Cardiac fibroblast (primary cell): ENCODE results near the gene NELFA.

ENCODE experiments used
- DNase-seq, 2 donors: peaks; one replicate each; pipeline versions ENCODE4 v3.0.0 to v3.0.0-alpha.2; 2010; ENCODE audit warnings: low read depth in 2 of 2
- H3K4me3 ChIP-seq, 2 donors: replicated peaks in 1 of 2; 1 replicate in 1 of 2; 2 replicates in 1 of 2; pipeline ENCODE4 v1.5.1; 2011; ENCODE audit warnings: low read depth in 2 of 2, low read length in 2 of 2, mild to moderate bottlenecking in 2 of 2, moderate library complexity in 1 of 2
- TF ChIP-seq, protein P1 (sequence below): IDR thresholded peaks from one replicate; pipeline ENCODE4 v1.5.1; 2011; ENCODE audit warnings: low read depth, mild to moderate bottlenecking, low read length, inconsistent platforms

NELFA gene

DNA sequence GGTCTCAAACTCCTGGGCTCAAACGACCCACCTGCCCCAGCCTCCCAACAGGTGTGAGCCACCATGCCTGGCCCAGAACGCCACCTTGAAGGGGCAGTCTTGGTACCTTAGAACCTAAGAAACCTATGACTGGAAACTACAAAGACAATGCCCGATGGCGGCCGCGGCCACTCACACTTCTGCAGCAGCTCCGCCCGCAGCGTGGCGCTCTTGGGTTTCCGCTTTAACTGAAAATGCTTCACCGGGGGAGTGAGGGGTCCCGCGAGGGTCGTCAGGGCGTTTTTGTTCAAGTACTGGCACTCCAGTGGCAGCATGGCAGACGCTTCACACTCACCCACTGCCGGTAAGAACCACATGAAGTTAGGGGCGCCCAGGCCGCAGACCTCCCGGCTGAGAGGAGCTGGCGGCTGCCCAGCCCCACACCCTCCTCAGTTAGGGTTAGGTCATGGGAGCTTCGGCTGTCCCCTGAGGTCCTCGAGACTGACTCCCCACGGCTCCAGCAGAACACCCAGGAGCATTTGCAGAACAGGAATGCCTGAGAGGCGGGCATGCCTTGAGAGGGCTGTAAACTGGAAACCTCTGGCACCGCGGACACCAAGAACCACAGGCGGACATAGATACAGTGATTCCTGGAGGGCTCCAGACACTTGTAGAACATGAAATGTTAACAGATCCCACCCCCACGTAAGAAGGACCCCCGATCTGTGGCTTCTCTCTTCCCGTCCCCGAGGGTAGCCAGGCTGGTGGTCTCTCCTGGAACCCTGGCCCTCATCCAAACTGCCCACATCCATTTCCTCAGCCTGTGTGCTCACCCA, 19.0 kb downstream of the NELFA start:
- H3K4me3 ChIP-seq = no peak overlapping the region
- TF ChIP-seq, protein P1, sequence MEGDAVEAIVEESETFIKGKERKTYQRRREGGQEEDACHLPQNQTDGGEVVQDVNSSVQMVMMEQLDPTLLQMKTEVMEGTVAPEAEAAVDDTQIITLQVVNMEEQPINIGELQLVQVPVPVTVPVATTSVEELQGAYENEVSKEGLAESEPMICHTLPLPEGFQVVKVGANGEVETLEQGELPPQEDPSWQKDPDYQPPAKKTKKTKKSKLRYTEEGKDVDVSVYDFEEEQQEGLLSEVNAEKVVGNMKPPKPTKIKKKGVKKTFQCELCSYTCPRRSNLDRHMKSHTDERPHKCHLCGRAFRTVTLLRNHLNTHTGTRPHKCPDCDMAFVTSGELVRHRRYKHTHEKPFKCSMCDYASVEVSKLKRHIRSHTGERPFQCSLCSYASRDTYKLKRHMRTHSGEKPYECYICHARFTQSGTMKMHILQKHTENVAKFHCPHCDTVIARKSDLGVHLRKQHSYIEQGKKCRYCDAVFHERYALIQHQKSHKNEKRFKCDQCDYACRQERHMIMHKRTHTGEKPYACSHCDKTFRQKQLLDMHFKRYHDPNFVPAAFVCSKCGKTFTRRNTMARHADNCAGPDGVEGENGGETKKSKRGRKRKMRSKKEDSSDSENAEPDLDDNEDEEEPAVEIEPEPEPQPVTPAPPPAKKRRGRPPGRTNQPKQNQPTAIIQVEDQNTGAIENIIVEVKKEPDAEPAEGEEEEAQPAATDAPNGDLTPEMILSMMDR = no peak
- DNase-seq = no peak

DNA sequence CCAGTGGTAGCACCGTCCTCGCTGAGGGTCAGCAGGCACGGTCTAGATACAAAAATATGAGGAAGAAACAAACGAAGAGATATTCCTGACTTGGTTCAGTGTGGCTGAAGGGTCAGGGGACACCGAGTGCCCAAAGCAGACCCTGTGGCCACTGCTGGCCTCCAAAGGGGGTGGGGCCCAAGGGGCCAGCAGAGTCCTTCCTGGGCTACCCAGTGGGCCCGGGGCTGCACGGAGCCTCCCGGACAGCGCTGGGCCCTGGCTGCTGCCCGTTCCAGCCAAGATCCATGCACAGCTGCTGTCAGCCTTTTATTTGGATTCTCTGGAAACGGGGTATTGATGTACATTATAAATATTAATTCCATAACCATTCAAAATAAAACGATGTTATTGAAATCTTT, 20.4 kb downstream of the NELFA start:
- no peak overlapping the region for H3K4me3 ChIP-seq
- TF ChIP-seq, protein P1 = no peak
- DNase-seq = no peak

DNA sequence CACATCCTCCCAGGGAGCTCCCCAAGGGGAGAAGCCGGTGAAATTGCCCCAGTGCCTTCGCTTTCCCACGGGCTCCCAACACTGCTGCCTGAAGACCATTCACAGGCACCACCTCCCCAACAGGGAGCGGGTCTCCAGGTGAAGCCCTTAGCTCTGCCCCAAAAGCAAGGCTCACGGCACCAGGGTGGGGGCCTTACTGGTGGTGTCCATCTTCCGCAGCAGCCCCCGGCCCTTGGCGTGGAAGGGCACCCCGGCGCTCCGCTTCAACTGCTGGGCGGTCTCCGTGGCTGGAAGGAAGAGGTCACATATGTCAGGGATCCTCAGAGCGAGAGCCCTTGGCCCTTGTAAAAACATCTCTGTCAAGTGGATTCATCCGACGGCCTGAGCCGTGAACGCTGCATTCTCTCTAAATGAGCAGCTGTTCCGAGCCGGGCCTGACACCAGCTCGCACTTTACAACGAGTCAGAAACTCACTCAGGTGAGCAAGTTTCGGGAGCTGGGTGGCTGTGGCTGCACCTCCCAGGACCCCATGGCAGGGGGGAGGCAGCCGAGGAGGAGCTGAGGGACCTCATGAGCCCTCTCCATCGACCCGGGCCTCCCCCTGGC, 20.9 kb downstream of the NELFA start:
- TF ChIP-seq, protein P1 = no peak
- DNase-seq = no peak
- H3K4me3 ChIP-seq = no peak overlapping the region

DNA sequence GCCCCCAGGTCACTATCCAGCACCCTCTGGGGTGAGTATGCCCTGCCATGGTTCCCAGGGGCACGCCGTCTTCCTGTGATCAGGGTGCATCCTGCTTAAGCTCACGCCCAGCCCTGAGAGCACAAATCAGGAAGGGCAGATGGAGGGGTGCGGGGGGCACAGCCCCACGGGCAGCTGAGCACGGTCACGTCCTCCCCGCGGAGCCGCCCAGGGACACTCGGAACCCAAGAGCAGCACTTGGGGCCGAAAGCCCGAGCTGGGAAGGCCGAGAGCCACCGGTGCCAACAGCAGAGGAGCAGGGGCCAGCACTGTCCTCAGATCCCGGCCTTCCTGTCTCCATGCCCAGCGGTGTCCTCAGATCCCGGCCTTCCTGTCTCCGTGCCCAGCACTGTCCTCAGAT, 21.5 kb downstream of the NELFA start:
- no peak for DNase-seq
- TF ChIP-seq, protein P1 = no peak
- no peak overlapping the region for H3K4me3 ChIP-seq

DNA sequence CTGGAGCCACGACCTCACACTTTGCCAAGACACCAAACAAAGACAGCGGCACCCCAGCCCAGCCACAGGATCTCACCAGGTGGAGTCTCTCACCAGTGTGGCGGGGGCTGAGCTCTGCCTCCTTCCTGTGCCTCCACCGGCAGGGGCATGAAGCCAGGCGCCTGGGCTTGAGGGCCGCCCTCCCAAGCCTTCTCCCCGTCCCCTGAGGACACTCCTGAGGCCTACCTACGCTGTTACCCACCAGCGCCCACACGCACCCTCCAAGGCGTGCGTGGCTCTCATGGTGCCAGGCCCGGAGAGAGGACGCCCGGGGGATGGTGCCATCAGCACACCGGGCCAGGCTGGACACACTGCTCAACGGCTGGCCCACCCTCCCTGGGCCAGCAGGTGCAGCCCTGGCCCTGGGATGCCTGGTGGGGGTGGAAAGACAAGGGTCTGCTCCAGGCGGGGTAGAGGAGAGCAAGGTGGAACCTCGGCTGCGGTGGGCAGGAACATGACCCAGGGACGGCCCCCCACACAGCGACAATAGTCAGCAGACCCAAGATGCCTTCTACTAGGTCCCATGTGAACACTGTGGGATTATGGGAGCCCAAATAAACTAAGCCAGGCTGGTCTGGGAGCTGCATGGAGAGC, 22.1 kb downstream of the NELFA start:
- H3K4me3 ChIP-seq = no peak overlapping the region
- DNase-seq = no peak
- TF ChIP-seq, protein P1 = no peak

DNA sequence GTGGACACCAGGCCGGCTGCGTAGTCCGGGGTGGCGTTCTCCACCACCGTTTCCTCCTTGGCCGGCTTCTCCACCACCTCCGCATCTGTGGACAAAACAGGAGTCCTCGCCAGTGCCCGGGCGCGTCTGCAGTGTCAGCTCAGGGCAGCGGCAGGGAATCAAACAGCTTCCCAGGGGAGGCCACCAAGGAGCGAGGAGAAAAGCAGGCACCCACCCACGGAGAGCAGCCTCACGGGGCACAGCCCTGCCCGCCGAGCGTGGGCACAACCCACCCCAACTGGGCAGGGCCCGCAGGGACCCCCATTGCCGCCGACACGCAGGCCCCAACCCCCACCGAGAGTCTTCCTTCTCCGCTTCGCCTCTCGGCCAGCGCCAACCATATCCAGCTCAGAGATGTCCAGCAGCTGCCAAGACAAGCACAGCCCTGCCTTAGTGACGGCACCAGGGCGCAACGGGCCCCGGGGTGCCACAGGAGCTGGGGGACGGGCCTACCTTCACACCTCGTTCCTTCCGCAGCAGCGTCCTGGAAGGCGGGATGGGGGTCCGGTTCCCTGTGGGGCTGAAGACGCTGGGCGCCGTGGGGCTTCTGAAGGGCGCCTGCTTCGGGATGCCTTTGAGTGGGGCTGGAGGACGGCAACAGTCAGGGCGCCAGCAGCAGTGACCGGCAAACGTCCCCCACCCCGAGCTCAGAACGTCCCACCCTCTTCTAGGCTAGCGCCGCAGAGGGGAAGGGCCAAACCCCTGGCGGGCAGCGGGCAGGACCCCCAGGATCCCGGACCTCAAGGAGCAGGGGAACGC, 22.8 kb downstream of the NELFA start:
- H3K4me3 ChIP-seq = no peak overlapping the region
- DNase-seq = no peak
- TF ChIP-seq, protein P1 = no peak
